ENCODE data around the gene MRPL11. TPM values are rescaled to one million over a fixed set of nuclear protein-coding genes. Genes with fewer than 3 reads are reported as not detected.

Gene MRPL11
- 24.6 and 34.3 TPM in 2 replicates for total RNA-seq

DNA sequence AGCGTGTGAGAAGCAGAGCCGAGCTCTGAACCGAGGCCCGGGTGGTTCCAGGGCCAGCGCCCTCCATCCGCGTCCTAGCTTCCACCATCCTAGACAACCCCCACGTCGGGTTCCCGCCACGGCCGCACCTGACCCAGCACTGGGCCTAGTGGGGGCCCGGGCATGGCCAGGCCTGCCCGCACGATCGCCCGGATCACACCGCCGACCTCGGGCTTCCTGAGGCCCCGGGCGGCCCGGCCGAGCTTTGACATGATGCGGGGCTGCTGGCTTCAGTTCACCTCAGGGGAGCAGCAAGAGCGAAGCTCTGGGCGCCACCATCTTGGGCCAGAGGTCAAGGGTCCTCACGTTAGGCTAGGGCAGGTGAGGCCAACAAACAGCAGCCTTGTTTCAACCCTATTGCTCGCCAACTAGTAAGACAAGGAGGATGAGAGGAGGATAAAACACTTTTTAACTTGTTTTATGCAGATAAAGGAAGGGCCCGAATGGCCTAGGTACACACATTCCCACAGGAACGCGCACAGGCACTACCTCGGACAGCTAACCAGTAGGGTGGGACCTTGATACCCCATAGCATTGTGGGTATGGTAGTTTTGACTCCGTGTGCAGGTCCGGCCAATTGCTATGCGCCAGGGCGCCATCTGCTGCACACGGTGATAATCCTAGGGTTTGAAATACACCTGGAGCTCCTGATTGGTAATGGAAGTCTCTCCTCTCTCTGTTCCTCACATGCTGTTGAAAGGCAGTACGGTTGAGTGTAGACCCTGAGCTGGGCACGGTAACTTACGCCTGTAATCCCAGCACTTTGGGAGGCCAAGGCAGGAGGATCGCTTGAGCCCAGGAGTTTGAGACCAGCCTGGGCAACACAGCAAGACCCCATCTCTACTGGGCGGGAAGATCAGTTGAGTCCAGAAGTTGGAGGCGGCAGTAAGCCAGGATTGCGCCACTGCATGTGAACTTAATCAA, at the start of gene MRPL11:
MRPL11 (minus strand) TSS at position 345 of the 963 bp plus-strand sequence; CDS start at position 251, 94 bp downstream.

DNA sequence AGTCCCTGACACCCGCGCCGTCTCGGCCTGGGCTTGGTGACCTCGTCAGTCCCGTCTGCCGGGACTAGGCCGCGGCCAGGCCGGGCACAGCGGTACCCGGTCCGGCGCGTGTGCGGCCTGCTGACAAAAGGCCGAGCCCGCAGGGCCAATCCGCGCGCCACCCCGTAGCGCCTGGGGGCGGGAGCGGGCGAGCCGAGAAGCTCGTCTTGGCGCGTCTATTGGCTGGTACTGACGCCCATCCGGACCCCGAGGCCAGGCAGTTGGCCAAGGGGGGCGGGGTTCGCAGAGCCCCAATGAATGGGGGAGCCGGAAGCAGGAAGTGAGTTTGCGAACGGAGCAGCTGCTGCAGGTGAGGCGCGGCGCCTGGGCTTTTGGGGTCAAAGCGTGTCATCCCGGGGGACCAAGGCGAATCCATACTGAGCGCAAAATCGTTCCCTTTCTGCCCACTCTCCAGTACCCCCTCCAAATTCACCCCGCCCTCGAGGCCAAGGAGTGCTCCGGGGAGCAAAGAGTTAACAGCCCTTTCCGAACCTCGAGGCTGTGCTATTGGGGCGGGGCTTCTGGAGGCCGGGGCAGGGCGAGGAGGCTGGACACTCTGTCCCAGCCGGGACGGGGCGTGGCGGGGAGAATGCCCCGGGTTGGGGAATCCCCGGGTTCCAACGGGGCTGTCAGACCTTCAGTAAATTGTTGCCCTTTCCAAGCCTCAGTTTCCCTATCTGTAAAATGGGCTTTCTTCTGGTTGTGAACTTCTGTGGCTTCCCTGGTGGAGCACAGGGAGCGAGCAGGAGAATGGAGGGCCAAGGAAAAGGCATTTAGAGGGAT, 41.7 kb upstream of the MRPL11 start, which contains the start of gene DPP3:
DPP3 (plus strand) TSS at position 318 of the 822 bp plus-strand sequence. CDS start 1,767 bp downstream, outside the sequence.

DNA sequence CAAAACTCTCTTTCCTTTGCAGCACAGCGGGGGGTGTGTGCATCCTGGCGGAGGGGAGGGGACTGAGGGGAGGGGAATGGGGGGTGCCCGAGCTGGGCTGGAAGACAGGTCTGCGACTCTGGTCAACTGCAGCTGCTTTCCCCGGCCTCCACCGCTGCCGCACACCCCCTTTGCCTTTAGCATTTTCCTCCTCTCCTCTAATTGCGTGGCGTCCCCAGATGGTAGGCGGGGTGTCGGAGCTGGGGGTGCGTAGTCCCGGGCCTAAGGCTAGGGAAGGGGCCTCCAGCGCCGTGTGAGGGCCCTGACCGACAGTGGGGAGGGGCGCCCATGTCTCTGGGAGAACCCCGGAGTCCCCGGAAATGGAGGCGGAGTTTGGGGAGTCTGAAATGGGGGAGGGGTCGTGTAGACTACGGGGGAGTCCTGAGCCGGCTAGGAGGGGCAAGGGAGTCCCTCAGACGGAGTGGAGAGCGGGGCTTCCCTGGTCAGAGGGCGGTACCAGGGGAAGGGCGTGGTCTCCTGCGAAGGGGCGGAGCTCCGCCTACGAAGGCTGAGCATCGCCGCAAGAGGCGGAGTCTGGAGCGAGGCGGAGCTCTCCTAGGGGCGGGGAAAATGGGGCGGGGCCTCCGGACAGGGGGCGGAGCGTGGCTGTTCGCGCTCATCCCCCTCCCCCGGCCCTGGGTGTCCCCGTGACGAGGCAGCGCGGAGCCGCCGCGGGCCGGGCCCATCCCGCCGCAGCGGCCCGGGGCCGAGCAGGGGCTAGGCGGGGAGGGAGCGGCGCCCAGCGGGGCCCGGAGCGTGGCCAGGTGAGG, 27.8 kb upstream of the MRPL11 start, which contains the start of gene PELI3:
PELI3 (plus strand) TSS at position 681 of the 809 bp plus-strand sequence. CDS start 1,224 bp downstream, outside the sequence.

DNA sequence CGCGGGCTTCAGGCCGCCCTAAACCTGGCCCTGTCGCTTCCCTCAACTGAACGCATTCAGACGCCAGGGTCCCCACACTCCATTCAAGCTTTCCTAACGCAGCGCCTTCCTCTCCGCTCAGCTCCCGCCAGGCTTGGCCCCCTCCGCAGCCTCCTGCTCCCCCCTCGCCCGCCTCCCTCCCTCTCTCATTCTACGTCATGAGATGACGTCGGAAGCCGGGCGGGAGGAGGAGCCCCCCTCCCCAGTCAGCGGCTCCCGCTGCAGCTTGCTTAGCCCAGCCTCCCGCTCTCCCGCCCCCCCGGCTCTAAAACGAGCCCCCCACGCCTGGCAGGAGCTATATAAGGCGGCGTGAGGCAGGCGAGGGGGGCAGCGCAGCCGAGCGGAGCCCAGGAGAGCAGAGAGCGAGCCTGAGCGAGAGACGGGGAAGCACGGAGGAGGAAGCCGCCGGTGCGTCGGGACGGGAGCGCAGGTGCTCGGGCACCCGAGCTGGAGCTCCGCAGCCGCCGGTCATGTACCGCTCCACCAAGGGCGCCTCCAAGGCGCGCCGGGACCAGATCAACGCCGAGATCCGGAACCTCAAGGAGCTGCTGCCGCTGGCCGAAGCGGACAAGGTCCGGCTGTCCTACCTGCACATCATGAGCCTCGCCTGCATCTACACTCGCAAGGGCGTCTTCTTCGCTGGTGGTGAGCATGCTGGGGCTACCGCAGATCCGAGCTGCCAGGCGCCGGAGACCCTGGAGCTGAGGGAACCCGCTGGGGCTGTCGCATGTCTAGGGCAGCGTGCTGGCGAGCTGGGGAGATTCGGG, 17.8 kb downstream of the MRPL11 start, which contains the start of gene NPAS4:
NPAS4 (plus strand) TSS at position 365 of the 806 bp plus-strand sequence; CDS start at position 510, 145 bp downstream.

Other genes with a start within 250 kb of the MRPL11 start
- 24.3 and 41.8 TPM in 2 replicates for gene KLC2, start 181.1 kb downstream of the MRPL11 start, total RNA-seq
- 60.3 and 122 TPM in 2 replicates for gene RAB1B, start 170.2 kb downstream of the MRPL11 start, total RNA-seq
- gene CNIH2, start 160.7 kb downstream of the MRPL11 start, total RNA-seq, result 0.37 TPM in 1 of 2 replicates, not detected in the other
- 152 and 209 TPM in 2 replicates for gene YIF1A, start 149.7 kb downstream of the MRPL11 start, total RNA-seq
- gene TMEM151A, start 147.0 kb downstream of the MRPL11 start, total RNA-seq, result under 0.01 and 0.42 TPM in 2 replicates
- gene CD248, start 121.8 kb downstream of the MRPL11 start, total RNA-seq, result 52.9 and 81.7 TPM in 2 replicates
- 8.3 and 19.2 TPM in 2 replicates for gene RIN1, start 102.4 kb downstream of the MRPL11 start, total RNA-seq
- gene BRMS1, start 93.7 kb downstream of the MRPL11 start, total RNA-seq, result 35.9 and 38.6 TPM in 2 replicates
- 44.0 and 95.6 TPM in 2 replicates for gene B4GAT1, start 91.2 kb downstream of the MRPL11 start, total RNA-seq
- 0.30 and 0.97 TPM in 2 replicates for gene SLC29A2, start 67.1 kb downstream of the MRPL11 start, total RNA-seq
- not detected in 2 replicates for gene NPAS4, start 17.8 kb downstream of the MRPL11 start, total RNA-seq
- gene PELI3, start 28.1 kb upstream of the MRPL11 start, total RNA-seq, result 8.6 and 13.4 TPM in 2 replicates
- gene DPP3, start 41.6 kb upstream of the MRPL11 start, total RNA-seq, result 43.1 and 63.9 TPM in 2 replicates
- gene BBS1, start 71.8 kb upstream of the MRPL11 start, total RNA-seq, result 34.4 and 38.2 TPM in 2 replicates
- gene ZDHHC24, start 107.2 kb upstream of the MRPL11 start, total RNA-seq, result 15.7 and 16.1 TPM in 2 replicates
- gene ACTN3, start 108.1 kb upstream of the MRPL11 start, total RNA-seq, result under 0.01 and 0.09 TPM in 2 replicates
- gene CTSF, start 129.8 kb upstream of the MRPL11 start, total RNA-seq, result 13.8 and 27.0 TPM in 2 replicates
- 0.32 and 0.89 TPM in 2 replicates for gene CCDC87, start 154.2 kb upstream of the MRPL11 start, total RNA-seq
- gene CCS, start 154.3 kb upstream of the MRPL11 start, total RNA-seq, result 30.9 and 41.6 TPM in 2 replicates
- gene RBM14, start 177.8 kb upstream of the MRPL11 start, total RNA-seq, result 25.2 and 43.8 TPM in 2 replicates
- gene RBM4, start 199.9 kb upstream of the MRPL11 start, total RNA-seq, result 92.7 and 93.8 TPM in 2 replicates
- 26.4 and 33.6 TPM in 2 replicates for gene RBM4B, start 239.0 kb upstream of the MRPL11 start, total RNA-seq

Data from smooth muscle cell of the umbilical artery (primary cell).